Measurements from ENCODE around the gene PEX6. TPM values are rescaled to one million over a fixed set of nuclear protein-coding genes. Genes with fewer than 3 reads are reported as not detected.

Gene PEX6
- total and polyA plus RNA-seq, 2 donors (not counting 3 experiments of a cell fraction or from before 2014, with no cell fraction given): 9.9 to 11.2 TPM

DNA sequence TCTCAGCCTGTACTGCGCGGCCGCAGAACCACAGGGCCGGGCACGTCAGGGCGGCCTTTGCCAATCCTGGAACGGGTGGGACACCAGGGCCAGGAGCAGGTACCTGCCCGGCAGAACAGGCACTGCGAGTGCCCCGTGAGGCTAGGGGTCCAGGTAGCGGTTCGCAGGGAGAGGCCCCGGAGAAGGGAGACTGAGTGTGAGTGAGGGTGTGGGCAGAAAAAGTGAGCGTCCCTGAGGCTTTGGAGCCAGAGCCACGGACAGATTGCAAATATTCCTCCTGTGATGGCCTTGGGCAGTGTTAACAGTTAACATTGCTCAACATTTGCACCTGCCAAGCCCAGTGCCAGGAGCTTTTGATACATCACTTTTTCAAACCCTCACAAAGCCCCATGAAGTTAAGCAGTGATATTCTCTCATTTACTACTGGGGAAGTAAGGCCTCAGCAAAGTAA, 17.9 kb downstream of the PEX6 start:
- Histone ChIP-seq H4K20me1 (replicated peaks; ENCODE audit: control insufficient read depth, extremely low read depth, insufficient read depth, low read length) (no peaks in the 10 kb centered on the region), H3K27ac (ENCODE audit: insufficient read depth, low read depth, low read length) (no peak overlapping the region), H3K4me2 (ENCODE audit: insufficient read depth, low read length) (peak overlapping the region; percentile 72), H3K4me1 (ENCODE audit: control insufficient read depth, extremely low read depth, insufficient read depth, low read length) (peaks cover 10% of the 10 kb centered on the region), H3K27me3 (ENCODE audit: control insufficient read depth in 2 of 2, insufficient read depth in 2 of 2, low read length in 2 of 2) (no peaks in the 10 kb centered on the region), H3K9ac (replicated peaks; ENCODE audit: extremely low read depth, insufficient read depth, low read length) (no peak overlapping the region), H3K4me3 (replicated peaks in 1 of 3; ENCODE audit: insufficient read depth in 1 of 3, low read depth in 1 of 3, low read length in 3 of 3) (peak overlapping the region; percentile 10 to 38 (median 30)), H3K9me1 (replicated peaks; ENCODE audit: control insufficient read depth, extremely low read depth, insufficient read depth, low read length) (no peaks in the 10 kb centered on the region), H3K9me3 (replicated peaks; ENCODE audit: control insufficient read depth, insufficient read depth, low read length) (no peaks in the 10 kb centered on the region), H3K79me2 (ENCODE audit: control insufficient read depth, insufficient read depth, low read length) (no peaks in the 10 kb centered on the region), H2AFZ (ENCODE audit: low read depth, low read length) (peak overlapping the region; percentile 44), H3K36me3 (ENCODE audit: control insufficient read depth in 2 of 2, extremely low read depth in 1 of 2, insufficient read depth in 2 of 2, low read length in 2 of 2) (peaks cover 0 to 10% of the 10 kb centered on the region in 2 experiments)
- no TSS peak for BruUV-seq (replicated peaks)
- dilution Hi-C loops (cut with MboI; ENCODE audit: extremely low pct_ligation_motif_present, low sequenced_read_pairs) (no loop called here), intact Hi-C loops (cut with micrococcal nuclease) (loop anchor here (2.0 to 5.0 kb wide), 4 partner anchors 18 to 60 kb away; partner anchors contain the start of genes CNPY3, KLHDC3, MEA1 and PEX6)
- DNase-seq (ENCODE audit: low read depth, low spot score) (no peak), FAIRE-seq (peak; percentile 8)
- ChIA-PET CTCF (interaction anchor here (0.9 to 2.8 kb wide), 3 partner anchors 23 to 183 kb away, joined by 3 to 9 read pairs (median 3); partner anchors contain the start of gene PPP2R5D), POLR2A (no interaction called here)
- TF ChIP-seq POLR2A (IDR thresholded peaks at IDR 0.05; ENCODE audit: low read depth, low read length) (no peak), MYC (IDR thresholded peaks at IDR 0.05; ENCODE audit: low read depth, low read length) (no peak), EZH2 (IDR thresholded peaks at IDR 0.05; ENCODE audit: borderline replicate concordance, low read depth, low read length, severe bottlenecking) (no peak), GATA2 (IDR thresholded peaks at IDR 0.05; ENCODE audit: insufficient read depth, insufficient read length, low read depth, low read length) (no peak), POLR2AphosphoS5 (IDR thresholded peaks at IDR 0.05; ENCODE audit: insufficient read depth, low read depth, low read length) (no peak), FOS (IDR thresholded peaks at IDR 0.05; ENCODE audit: borderline replicate concordance, insufficient read depth, low read length) (no peak), JUN (IDR thresholded peaks at IDR 0.05; ENCODE audit: borderline replicate concordance, insufficient read depth, insufficient read length, low read depth) (no peak)
- TF ChIP-seq, protein P1, sequence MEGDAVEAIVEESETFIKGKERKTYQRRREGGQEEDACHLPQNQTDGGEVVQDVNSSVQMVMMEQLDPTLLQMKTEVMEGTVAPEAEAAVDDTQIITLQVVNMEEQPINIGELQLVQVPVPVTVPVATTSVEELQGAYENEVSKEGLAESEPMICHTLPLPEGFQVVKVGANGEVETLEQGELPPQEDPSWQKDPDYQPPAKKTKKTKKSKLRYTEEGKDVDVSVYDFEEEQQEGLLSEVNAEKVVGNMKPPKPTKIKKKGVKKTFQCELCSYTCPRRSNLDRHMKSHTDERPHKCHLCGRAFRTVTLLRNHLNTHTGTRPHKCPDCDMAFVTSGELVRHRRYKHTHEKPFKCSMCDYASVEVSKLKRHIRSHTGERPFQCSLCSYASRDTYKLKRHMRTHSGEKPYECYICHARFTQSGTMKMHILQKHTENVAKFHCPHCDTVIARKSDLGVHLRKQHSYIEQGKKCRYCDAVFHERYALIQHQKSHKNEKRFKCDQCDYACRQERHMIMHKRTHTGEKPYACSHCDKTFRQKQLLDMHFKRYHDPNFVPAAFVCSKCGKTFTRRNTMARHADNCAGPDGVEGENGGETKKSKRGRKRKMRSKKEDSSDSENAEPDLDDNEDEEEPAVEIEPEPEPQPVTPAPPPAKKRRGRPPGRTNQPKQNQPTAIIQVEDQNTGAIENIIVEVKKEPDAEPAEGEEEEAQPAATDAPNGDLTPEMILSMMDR (IDR thresholded peaks at IDR 0.05; ENCODE audit: extremely low read depth in 1 of 2, insufficient read depth in 1 of 2, low read depth in 1 of 2, low read length in 2 of 2): no peak
- TF ChIP-seq, protein P2, sequence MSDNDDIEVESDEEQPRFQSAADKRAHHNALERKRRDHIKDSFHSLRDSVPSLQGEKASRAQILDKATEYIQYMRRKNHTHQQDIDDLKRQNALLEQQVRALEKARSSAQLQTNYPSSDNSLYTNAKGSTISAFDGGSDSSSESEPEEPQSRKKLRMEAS (IDR thresholded peaks at IDR 0.05; ENCODE audit: insufficient read depth, insufficient read length): no peak

All from endothelial cell of umbilical vein (primary cell).